Left forelimb (tissue), 1 donor: ENCODE measurements around the gene PIGW.

Source experiments
- DNase-seq: peaks from one replicate; pipeline ENCODE4 v3.0.0-alpha.2; 2018; ENCODE audit warnings: low spot score

PIGW gene

DNA sequence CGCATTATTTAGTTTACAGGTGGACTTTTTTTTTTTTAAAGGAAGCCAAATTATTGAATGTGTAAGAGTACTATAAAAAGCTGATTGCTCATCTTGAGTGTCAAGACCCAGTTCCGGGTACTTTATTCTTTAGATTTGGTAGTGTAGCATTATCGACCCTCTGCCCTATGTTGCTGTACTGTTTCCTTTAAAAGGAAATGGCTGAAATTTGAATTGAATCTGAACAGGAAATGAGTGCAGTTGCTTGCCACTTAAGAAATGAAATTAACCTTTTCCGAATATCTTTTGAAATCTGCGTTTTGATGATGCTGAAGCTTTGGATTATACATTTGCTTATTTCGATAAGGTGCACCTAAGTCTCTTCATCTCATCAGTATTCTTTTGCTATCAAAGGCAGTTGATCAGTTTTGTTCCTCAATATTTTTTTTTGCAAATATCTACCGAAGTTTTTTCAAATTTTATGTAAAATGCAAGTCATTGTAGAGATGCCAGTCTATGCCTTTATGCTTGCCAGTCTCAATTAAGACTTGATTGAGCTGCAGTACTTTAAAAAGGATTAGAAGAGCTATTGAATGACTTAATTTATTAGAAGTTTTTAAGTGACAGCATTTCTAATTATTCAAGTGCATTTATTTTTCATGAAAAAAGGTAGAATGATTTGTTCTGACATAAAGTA is 11.8 kb downstream of the PIGW start:
- DNase-seq: no peak

DNA sequence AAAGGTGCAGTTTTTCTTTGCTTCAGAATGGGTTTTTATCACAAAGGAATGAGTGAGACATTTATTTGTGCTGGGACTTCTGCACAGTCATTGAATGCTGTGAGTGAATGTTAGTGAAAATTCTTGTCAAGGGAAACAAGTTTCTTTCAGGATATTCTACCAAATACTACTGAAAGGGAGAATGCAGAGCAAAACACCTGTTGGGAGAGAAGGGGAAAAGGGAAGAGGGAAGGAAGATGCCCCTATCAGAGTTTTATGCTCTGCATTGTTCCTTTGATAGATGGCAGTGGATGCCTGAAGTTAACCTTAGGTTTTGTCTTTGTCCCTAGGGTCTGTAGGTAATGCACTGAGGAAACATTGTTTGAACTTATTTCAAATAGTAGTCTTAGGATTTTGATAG is 13.0 kb downstream of the PIGW start:
- DNase-seq: no peak

DNA sequence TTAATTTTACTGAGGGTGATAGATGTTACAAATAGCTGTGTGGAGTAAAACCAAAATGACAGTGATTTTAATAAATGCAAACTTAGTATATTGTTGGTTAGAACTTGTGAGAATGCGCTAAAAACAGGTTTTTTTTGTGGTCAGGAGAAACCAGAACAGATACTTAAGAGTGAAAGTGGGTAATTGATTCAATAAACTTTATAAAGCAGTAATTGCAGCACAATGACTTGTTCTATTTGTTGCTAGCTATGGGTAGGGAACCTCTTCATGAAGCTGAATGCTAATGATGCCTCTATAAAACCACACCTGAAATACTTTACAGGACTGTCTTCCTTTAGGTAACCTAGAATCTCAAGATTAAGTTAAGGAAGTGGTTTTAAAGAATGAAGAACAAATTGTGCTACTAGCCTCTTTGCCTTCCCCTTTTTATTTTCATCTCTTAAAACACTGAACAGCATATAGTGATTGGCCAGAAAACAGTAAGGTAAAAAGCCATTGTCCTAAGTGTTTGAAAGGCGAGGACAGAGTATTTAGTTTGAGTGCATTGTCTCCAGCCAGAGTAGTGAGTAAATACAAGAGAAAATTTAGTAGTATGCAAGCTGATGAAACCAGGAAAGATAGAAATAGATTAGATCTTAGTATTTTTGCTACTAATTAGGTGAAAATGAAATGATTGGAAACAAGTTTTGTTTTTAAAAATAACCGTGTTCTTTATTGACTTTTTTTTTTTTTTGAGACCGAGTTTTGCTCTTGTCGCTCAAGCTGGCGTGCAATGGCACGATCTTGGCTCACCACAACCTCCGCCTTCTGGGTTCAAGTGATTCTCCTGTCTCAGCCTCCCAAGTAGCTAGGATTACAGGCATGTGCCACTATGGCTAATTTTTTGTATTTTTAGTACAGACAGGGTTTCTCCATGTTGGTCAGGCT is 16.0 kb downstream of the PIGW start:
- no peak for DNase-seq

DNA sequence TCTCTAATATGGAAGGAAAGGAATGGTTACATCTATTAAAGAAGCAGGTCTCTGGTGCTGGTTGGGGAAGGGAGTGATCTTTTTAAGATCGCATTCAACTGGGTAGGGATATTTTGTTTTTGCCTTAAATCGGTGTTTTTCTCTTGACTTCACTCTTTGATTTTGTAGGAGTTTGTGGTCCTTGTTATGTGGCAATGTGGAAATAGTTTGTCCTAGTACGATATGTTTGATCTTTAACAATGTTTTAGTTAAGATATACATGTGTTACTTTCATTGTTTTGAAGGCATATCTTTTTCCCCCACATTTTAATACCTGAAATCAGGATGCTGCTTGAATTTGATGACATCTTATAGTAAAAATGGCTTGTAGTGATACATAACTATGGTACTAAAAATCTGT is 18.7 kb downstream of the PIGW start:
- no peak for DNase-seq

DNA sequence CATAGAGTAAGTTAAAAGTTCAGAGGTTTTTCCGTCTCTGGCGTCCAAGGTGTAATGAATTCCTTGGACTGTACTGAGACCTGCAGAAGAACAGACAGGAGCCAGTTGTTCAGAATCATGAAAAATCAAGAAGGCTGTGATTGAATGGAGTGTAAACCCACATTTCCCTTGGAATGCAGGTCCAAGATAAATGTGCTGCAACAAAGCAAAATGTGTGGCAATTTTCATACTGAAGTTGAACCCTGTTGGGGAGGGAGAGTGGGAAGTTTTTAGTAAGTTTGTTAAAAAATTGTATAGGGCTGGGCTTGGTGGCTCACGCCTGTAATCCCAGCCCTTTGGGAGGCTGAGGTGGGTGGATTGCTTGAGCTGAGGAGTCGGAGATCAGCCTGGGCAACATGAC is 31.3 kb downstream of the PIGW start:
- DNase-seq: no peak

DNA sequence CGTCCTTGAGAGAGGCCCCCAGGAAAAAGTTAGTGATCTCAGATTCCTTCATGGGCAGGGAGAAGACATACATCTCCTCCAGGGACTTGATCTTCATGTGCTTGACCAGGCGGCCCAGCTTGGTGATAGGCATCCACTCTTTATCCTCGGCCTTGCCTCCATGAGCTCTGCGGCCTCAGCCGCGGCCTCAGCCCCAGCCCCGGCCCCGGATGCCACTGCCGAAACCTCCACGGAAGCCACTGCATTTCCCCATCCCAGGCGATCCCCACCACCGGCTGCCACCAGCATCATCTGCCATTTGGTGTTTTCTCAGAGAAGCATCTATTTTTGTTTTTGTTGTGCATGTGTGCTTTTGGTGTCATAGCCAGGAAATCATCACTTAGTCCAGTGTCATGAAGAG is 40.2 kb downstream of the PIGW start:
- no peak for DNase-seq

DNA sequence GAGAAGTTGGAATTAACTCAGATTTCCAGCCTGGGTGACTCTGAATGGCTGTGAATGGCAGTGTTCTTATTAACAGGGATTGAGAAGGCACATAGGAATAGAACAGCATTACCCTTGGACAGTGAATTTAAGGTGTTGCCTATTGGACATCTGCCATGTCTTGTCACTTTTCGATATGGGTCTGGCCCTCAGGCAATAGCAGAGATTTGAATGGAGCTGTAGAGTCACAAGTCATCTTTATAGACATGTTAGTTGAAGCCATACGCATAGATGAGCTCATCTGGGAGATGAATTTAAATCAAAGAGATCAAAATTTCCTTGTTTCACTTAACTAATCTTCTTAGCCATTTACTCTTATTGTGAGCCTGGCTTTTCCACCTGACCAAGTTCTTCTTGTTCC is 42.0 kb downstream of the PIGW start:
- DNase-seq: no peak

DNA sequence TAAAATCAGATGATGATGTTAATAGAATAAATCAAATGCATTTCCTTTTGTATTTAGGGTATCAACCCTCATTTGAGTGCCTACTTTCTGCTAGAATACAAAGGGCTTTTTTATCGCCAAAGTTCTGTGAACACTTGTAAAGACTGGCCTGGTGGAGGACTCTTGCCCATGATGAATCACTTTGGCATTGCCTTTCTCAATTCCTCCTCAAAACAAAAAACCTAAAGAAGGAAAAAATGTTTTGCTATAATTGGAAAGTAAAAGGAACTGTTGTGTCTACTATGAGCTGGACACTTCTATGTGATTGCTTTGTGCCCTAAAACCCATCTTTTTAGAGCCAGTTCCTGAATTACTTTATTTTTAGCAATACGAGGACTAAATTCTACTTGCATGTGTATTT is 43.9 kb downstream of the PIGW start:
- DNase-seq: no peak

DNA sequence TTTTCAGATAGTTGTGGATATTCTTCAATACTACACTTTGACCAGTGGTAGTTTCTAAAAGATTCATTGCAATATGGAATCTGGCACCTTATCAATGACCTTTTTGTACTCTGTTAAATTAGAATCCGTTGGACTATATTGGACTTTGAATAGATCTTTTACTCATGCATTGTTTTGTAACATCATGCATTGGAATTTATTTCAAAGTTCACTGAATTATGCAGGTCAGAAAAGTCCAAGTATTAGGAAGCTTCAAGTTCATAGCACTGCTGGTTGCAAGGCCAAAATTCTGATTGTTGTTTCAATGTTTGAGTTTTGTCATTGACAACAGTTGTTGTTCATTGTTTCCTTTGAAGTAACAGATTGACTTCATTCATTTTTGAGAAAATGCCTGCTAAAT is 49.0 kb downstream of the PIGW start:
- no peak for DNase-seq

DNA sequence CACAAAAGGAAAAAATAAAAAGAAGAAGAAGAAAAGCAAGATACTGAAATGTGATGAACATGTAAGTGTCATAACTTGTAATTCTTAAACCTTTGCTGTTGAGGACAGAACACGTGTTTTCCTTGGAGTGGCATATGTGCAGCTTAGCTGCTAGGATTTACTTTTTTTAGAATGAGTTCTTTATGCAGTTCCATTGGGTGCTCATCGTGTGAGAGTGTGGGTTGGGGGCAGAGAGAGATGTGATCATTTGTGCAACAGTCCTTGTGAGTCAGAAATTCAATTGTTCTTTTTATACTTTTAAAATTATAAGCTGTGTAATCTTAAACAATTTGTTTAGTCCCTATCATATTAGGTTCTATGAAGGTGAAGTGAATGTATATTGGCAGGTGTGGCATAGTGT is 51.4 kb downstream of the PIGW start:
- DNase-seq: no peak
